HG02938 (cell line): ENCODE measurements around the gene DNAJC13.
"Not testable (repeated sequence)": the region's sequence is repeated elsewhere in the genome, so short reads cannot be mapped to it uniquely, and the experiment has no call there.

ENCODE experiments used
- ATAC-seq: cut with Tn5 transposase; IDR thresholded peaks from one replicate; pipeline ENCODE4 v1.9.1; 2021; ENCODE audit warnings: mild to moderate bottlenecking, moderate library complexity; ENCODE audit not compliant: unreplicated experiment

DNAJC13 gene

DNA sequence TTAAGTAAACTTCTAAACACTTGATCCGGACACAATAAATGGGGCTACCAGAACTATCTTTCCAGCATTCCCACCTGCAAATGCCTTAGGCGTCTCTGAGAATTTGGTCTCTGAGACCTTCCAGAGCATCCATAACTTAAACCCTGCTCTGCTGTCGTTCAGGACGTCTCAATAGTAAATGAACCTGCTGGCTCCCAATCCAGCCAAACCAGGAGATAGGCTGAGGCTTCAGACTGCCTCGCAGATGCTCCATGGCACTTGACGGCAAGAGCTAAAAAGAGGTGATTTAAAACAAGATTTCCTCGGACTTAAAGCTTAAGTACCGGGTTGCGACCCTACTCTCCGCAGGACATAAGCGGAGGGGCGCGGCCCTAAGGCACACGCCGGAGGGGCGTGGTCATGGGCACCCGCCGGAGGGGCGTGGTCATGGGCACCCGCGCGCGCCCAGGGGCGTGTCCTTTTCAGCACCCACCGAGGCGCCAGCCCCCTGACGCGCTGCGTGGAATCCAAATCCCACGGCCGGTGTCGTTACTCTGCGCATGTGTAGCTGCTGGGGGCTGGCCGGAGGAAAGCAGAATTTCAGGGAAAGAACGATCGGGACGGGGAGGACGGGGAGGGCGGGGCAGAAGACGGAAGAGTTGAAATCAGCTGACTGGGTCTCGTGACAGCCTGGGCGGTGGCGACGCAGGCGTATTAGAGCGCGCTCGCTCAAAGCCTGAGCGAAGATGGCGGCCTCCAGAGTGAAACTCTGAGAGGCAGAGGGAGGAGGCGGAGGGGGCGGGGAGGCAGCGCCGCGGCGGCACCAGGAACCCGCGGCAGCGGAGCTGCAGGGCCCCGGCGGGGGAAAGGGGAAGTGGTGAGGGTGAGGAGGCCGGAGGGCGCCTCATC is at the start of gene DNAJC13:
Gene DNAJC13, plus strand, starts transcription at position 696 of the 888 bp plus-strand sequence. CDS start 17,049 bp downstream, outside the sequence.
- ATAC-seq: peak; percentile 90

DNA sequence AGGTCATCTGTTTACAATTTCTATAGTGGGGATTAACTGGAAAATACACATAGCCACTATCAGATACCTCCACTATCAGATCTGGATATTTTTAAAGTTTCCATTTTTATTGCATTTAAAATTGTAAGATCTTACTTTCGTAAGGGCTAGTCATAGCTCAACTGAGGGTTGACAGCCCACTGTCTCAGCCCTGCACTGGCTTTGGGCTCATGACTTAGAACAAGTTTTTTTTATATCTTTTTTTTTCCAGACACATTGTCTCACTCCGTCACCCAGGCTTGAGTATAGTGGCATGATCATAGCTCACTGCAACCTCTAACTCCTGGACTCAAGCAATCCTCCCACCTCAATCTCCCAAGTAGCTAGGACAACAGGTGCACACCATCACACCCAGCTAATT is 48.8 kb upstream of the DNAJC13 start:
- no peak for ATAC-seq

- no peak for ATAC-seq
Measured at GRCh38 chr3:132368962-132369361, 48.3 kb upstream of the DNAJC13 start.

- ATAC-seq: not testable (repeated sequence)
Measured at GRCh38 chr3:132376945-132377354, 40.4 kb upstream of the DNAJC13 start.

DNA sequence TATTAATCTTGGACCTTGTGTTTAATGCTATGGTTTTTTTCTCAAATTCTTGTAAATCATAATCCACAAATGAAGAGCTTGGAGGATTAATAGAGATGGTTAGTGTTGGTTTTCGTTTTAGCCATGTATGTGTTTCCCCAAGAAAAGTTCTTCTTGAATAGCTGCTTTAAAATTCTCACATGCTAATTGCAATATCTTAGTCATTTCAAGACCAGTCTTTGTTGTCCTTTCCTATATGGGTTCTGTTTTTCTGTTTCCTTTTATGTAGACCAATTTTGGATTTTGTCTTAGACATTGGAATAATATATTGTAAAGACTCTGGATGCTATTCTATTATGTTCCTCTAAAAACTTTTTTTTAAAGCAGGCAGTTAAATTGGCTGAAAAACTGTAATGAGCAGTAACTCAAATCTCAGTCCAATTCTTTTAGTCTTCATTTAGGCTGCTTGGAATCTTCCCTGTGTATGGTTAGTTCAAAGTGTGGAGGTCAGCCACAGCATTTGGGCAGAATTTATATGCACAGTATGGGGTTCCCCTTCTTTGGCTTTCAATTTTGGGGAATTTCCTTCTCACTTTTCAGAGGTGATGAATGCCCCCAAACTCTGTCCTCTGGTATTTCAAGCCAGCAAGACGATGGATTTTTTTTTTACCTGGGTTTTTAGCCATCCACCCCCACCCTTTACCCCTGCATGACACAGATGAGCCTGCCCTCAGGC is 39.1 kb upstream of the DNAJC13 start:
- no peak for ATAC-seq

DNA sequence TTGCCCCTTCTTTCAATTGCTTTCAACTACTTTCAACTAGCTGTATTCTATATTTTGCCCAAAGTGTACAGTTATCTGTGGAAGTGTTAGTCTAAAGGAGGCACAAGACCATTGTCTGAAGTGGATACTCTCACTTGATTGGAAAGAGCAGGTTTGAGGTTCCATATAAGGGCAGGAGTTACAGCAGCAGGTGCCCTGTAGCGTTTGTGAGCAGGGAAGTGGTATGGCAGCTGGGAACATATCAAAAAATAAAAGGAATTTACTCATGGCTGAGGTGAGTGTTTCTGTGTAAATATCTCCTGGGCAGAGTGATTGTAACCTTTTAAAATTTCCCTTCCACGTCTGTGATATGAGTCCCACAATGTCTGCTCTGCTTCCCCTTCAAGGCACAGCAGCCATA is 38.5 kb upstream of the DNAJC13 start:
- ATAC-seq: no peak

GRCh38 chr3:132380920-132381319 is 36.4 kb upstream of the DNAJC13 start:
- no peak for ATAC-seq

GRCh38 chr3:132381348-132381944 is 35.9 kb upstream of the DNAJC13 start:
- no peak for ATAC-seq

- no peak for ATAC-seq
Measured at GRCh38 chr3:132382267-132382666, 35.0 kb upstream of the DNAJC13 start.

DNA sequence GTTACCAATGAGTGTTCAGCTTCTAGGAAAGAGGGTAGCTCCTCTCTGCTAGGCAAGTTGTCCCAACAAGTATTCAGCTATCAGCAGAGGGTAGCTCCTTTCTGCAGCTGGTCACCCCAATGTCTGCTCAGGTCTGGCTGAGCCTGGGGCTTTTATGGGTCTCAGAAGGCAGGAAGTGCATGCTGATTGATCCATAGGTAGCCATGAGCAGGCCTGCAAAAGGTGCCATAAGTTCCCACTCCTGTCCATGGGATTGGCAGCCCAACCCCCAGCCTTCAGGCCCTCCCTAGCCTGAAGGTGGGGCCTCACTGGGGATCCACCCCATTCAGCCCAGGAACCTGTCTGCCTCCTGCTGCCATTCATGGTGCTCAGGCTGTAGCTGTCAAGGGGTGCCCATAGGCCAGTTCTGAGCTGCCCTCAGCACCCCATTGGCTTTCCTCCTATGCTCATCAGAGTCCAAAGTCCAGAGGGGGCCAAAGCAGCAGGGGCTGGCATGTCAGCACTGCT is 34.6 kb upstream of the DNAJC13 start:
- no peak for ATAC-seq

DNA sequence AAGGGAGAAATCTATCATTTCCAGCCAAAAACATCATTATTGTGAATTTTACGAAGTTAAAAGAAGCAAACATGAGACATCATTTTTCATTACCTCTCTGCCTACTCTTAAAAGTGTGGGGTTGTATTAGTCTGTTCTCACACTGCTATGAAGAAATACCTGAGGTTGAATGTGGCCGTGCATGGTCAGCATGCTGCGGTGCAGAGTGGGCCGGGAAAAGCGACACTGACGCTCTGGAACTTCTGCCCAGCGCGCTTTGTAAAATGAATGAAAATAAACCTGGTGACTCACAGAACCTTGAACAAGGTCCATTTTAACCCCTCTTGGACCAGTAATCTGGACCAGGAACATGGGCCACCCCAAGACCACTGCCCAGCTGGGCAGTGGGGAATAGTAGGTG is 31.0 kb upstream of the DNAJC13 start:
- ATAC-seq: no peak

DNA sequence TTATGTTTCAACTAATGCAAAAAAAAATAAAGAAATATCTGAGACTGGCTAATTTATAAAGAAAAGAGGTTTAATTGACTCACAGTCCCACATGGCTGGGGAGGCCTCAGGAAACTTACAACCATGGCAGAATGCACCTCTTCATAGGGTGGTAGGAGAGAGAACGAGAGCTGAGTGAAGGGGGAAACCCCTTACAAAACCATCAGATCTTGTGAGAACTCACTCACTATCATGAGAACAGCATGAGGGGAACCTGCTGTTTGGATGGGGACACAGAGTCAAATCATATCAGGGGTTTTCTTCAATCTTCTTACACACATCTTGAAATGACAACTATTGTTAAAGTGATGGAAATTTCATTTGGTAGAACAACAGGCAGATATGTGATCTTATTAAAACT is 24.6 kb upstream of the DNAJC13 start:
- ATAC-seq: not testable (repeated sequence)

GRCh38 chr3:132394320-132394719 is 23.0 kb upstream of the DNAJC13 start:
- no peak for ATAC-seq

- ATAC-seq: no peak
Measured at GRCh38 chr3:132395126-132395525, 22.2 kb upstream of the DNAJC13 start.

DNA sequence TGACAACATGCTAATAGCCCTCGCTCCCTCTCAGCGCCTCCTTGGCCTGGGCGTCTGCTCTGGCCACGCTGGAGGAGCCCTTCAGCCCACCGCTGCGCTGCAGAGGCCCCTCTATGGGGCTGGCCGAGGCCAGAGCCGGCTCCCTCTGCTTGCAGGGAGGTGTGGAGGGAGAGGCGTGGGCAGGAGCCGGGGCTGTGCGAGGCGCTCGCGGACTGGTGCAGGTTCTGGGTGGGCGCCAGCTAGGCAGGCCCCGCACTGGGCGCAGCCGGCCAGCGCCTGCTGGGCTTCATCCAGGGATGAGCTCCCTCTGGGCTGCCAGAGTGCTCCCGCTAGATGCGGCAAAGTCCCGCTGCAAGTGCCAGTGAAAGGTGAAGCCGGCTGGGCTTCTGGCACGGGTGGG is 21.0 kb upstream of the DNAJC13 start:
- no peak for ATAC-seq

DNA sequence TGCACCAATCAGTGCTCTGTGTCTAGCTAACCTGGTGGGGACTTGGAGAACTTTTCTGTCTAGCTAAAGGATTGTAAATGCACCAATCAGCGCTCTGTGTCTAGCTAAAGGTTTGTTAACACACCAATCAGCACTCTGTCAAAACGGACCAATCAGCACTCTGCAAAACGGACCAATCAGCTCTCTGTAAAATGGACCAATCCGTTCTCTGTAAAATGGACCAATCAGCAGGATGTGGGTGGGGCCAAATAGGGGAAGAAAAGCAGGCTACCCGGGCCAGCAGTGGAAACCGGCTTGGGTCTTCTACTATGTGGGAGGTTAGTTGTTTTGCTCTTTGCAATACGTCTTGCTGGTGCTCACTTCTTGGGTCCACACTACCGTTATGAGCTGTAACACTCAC is 20.5 kb upstream of the DNAJC13 start:
- not testable (repeated sequence) for ATAC-seq

GRCh38 chr3:132399054-132399929 is 18.0 kb upstream of the DNAJC13 start:
- ATAC-seq: no peak

DNA sequence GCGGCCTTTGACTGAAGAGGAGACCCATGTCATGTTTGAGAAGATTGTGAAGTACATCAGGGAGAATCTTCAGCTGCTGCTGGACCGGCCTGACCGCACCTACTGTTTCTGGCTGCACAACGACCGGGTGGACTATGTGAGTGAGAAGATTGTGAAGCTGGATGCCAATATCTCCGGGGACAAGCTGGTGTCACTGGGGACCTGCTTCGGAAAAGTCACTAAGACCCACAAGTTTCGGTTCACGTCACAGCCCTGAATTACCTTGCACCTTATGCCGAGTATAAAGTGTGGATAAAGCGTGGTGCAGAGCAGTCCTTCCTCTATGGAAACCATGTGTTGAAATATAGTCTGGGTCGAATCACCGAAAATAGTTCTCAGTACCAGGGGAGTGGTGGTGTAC is 16.0 kb upstream of the DNAJC13 start:
- no peak for ATAC-seq

DNA sequence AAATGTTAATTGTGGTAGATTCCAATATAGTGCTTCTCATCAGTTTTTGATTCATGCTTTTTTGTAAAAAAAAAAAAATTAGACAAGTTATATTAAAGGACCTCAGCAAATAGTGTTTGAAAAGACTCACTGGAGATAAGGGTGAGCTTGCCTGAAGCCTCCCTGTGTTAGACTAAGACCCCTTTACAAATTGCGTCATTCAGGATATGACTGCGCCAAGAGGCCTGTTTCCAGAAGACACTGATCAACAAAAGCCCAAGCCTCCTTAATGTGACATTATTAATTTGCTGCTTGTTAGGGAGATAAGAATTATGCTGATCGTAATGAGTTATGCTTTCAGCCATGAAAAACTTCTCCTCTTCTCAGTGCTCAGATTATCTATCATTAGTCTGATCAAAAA is 13.0 kb upstream of the DNAJC13 start:
- no peak for ATAC-seq

- no peak for ATAC-seq
Measured at GRCh38 chr3:132405188-132405587, 12.1 kb upstream of the DNAJC13 start.
